B cell (primary cell): ENCODE measurements around the gene GPATCH3. TPM values are rescaled to one million over a fixed set of nuclear protein-coding genes. Genes with fewer than 3 reads are reported as not detected.

Source experiments
- ATAC-seq: fragments of 200-7000 bp; cut with Tn5 transposase; one replicate; pipeline ENCODE4 v1.10.0; 2021; ENCODE audit warnings: low read depth, mild to moderate bottlenecking, moderate number of reproducible peaks, moderate library complexity
- CTCF ChIA-PET: fragments of 350-600 bp; sonication (Branson Sonifier 250); formaldehyde crosslinking; loops from one replicate; lab custom pipeline; 2021; ENCODE audit warnings: antibody characterized with exemption, inconsistent platforms; lab: Charles Lee
- POLR2A ChIA-PET: fragments of 350-600 bp; sonication (Branson Sonifier 250); formaldehyde crosslinking; loops from one replicate; lab custom pipeline; 2021; ENCODE audit warnings: antibody characterized with exemption; lab: Charles Lee
- DNase-seq: peaks from one replicate; pipeline ENCODE4 v3.0.0; 2013
- H2AFZ ChIP-seq: 2 replicates; pipeline ENCODE4 v1.6.1; 2012; ENCODE audit warnings: mild to moderate bottlenecking, low read depth, low read length; ENCODE audit not compliant: insufficient read depth, poor library complexity, severe bottlenecking
- H3K27ac ChIP-seq, 2 donors: 1 replicate in 1 of 2; 2 replicates in 1 of 2; pipeline ENCODE4 v1.5.1; 2012 to 2013; ENCODE audit warnings: low read length in 2 of 2, mild to moderate bottlenecking in 2 of 2, moderate library complexity in 1 of 2
- H3K27me3 ChIP-seq, 4 experiments: fragments of 200-600 bp in 1 of 4; sonication (generic) in 1 of 4; replicated peaks in 1 of 4; 1 replicate in 2 of 4; 2 replicates in 2 of 4; pipeline versions ENCODE4 v1.6.1 to v1.7.0; 2013 to 2016; ENCODE audit warnings: low read length in 3 of 4, mild to moderate bottlenecking in 2 of 4, mixed read lengths in 1 of 4, moderate library complexity in 1 of 4; ENCODE audit not compliant: insufficient read depth in 4 of 4, control insufficient read depth in 3 of 4; ENCODE audit errors: control extremely low read depth in 1 of 4
- H3K36me3 ChIP-seq, 2 experiments: replicated peaks in 1 of 2; 1 replicate in 1 of 2; 2 replicates in 1 of 2; pipeline versions ENCODE4 v1.6.1 to v1.7.1; 2013; ENCODE audit warnings: low read length in 1 of 2; ENCODE audit not compliant: insufficient read depth in 2 of 2, control insufficient read depth in 1 of 2; ENCODE audit errors: control extremely low read depth in 1 of 2, extremely low read depth in 1 of 2
- H3K4me1 ChIP-seq, 2 donors: fragments of 200-600 bp in 1 of 2; sonication (generic) in 1 of 2; 1 replicate in 1 of 2; 2 replicates in 1 of 2; pipeline versions ENCODE4 v1.5.1 to v1.6.1; 2013 to 2017; ENCODE audit warnings: low read length in 2 of 2; ENCODE audit not compliant: control insufficient read depth in 2 of 2, insufficient read depth in 2 of 2
- H3K4me2 ChIP-seq: replicated peaks from 2 replicates; pipeline ENCODE3; 2012; ENCODE audit warnings: mild to moderate bottlenecking, low read depth, low read length; ENCODE audit not compliant: poor library complexity, severe bottlenecking
- H3K4me3 ChIP-seq, 5 experiments: fragments of 200-600 bp in 1 of 5; sonication (generic) in 1 of 5; 1 replicate in 3 of 5; 2 replicates in 2 of 5; pipeline versions ENCODE4 v1.5.1 to v1.7.0; 2011 to 2016; ENCODE audit warnings: low read length in 4 of 5, mild to moderate bottlenecking in 4 of 5, low read depth in 2 of 5, control low read depth in 1 of 5, moderate library complexity in 1 of 5; ENCODE audit not compliant: insufficient read depth in 1 of 5; ENCODE audit errors: control extremely low read depth in 1 of 5, extremely low read depth in 1 of 5
- H3K79me2 ChIP-seq: fragments of 200-600 bp; sonication (generic); one replicate; pipeline ENCODE4 v1.6.0; 2016; ENCODE audit warnings: low read length; ENCODE audit not compliant: control insufficient read depth, insufficient read depth
- H3K9ac ChIP-seq: fragments of 200-600 bp; sonication (generic); 2 replicates; pipeline ENCODE4 v1.6.1; 2017; ENCODE audit warnings: mild to moderate bottlenecking, low read length, moderate library complexity
- H3K9me3 ChIP-seq, 3 donors: one replicate each; pipeline versions ENCODE4 v1.6.1 to v1.7.1; 2013; ENCODE audit warnings: low read length in 2 of 3; ENCODE audit not compliant: control insufficient read depth in 2 of 3, insufficient read depth in 1 of 3; ENCODE audit errors: control extremely low read depth in 1 of 3
- H4K20me1 ChIP-seq: 2 replicates; pipeline ENCODE4 v1.6.0; 2012; ENCODE audit warnings: mild to moderate bottlenecking, low read length; ENCODE audit not compliant: insufficient read depth, control insufficient read depth, poor library complexity, severe bottlenecking
- H3K27ac Mint-ChIP-seq: one replicate; pipeline ENCODE4 v1.8.0; 2021; ENCODE audit warnings: mixed read lengths
- H3K27me3 Mint-ChIP-seq: one replicate; pipeline ENCODE4 v1.8.0; 2021; ENCODE audit warnings: mixed read lengths
- H3K4me1 Mint-ChIP-seq: one replicate; pipeline ENCODE4 v1.8.0; 2021; ENCODE audit warnings: mixed read lengths
- H3K4me3 Mint-ChIP-seq: one replicate; pipeline ENCODE4 v1.8.0; 2021; ENCODE audit warnings: mixed read lengths
- H3K9me3 Mint-ChIP-seq: one replicate; pipeline ENCODE4 v1.8.0; 2022; ENCODE audit warnings: mixed read lengths; ENCODE audit not compliant: insufficient read depth
- EZH2 ChIP-seq: IDR thresholded peaks from 2 replicates; pipeline ENCODE4 v1.6.1; 2012; ENCODE audit warnings: borderline replicate concordance, low read depth, mild to moderate bottlenecking, moderate library complexity, low read length; ENCODE audit not compliant: insufficient read depth, poor library complexity, severe bottlenecking
- WGBS: methylation state at CpG from one replicate; pipeline ENCODE4 v1.1.5; 2013; ENCODE audit warnings: missing lambda C conversion rate; ENCODE audit not compliant: insufficient coverage; 5-methylcytosine and 5-hydroxymethylcytosine counted together
- intact Hi-C: fragments of 100-400 bp; cut with micrococcal nuclease; formaldehyde crosslinking; loops from one replicate; pipeline ENCODE4 v1.10.0; 2022
- polyA plus RNA-seq: library from polyadenylated mRNA; depleted of rRNA; stranded (reverse); fragments of >200 nt; gene quantifications from 2 replicates; pipeline ENCODE4 v1.2.3, GENCODE V29; 2012
- total RNA-seq, 2 donors: library from RNA; stranded (reverse); fragments of 120-200 nt in 1 of 2; gene quantifications; 1 replicate in 1 of 2; 2 replicates in 1 of 2; pipeline versions ENCODE4 v1.2.3 to v1.2.4, GENCODE V29; 2013 to 2022
- TF ChIP-seq, protein P1 (sequence below): fragments of 200-600 bp; IDR thresholded peaks from one replicate; pipeline ENCODE4 v1.8.0; 2022; ENCODE audit warnings: antibody characterized with exemption, mild to moderate bottlenecking

Gene GPATCH3
- total and polyA plus RNA-seq, 2 donors (not counting 1 experiment from before 2014, with no cell fraction given): 9.2 to 21.9 TPM

DNA sequence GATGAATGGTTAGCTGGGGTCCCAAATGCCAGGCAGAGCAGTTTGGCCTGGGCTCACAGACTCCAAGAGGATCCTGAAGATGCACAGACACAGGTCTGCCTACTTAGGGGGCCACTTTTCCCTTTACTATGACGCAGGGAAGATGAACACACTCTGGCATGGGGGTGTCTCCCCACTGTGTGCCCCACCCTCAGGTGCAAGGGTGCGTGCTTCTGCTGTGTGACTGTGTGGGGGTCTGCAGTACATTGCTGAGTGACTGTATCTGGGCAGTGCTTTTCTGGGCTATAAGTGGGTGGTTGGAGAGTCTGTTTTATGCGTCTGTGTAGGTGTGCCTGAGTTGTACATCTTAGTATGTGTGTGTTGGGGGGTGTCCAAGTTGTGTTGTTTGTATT lies 9.7 kb upstream of the GPATCH3 start:
- no peak overlapping the region for H3K4me3 Mint-ChIP-seq
- ChIA-PET CTCF (interaction anchor here (1.3 kb wide), 1 partner anchor 647 kb away, joined by 3 read pairs; no protein-coding TSS in a partner anchor), POLR2A (no interaction called here)
- H3K9me3 Mint-ChIP-seq: no peaks in the 10 kb centered on the region
- no peak overlapping the region for H3K4me3 ChIP-seq
- no peaks in the 10 kb centered on the region for H3K79me2 ChIP-seq
- H3K4me2 ChIP-seq: no peak overlapping the region
- H3K27ac ChIP-seq: no peak overlapping the region
- H4K20me1 ChIP-seq: no peaks in the 10 kb centered on the region
- H3K4me1 Mint-ChIP-seq: no peaks in the 10 kb centered on the region
- no peak overlapping the region for H2AFZ ChIP-seq
- no peaks in the 10 kb centered on the region for H3K9me3 ChIP-seq
- no peak for ATAC-seq
- H3K27me3 Mint-ChIP-seq: peaks cover 8% of the 10 kb centered on the region
- no peaks in the 10 kb centered on the region for H3K4me1 ChIP-seq
- no peak overlapping the region for H3K27ac Mint-ChIP-seq
- no peak overlapping the region for H3K9ac ChIP-seq
- TF ChIP-seq EZH2: no peak
- intact Hi-C loops: loop anchor here (10.0 kb wide), 1 partner anchor 435 kb away; the partner anchor contains the start of gene HMGN2
- no peaks in the 10 kb centered on the region for H3K36me3 ChIP-seq
- no peaks in the 10 kb centered on the region for H3K27me3 ChIP-seq
- no peak for DNase-seq
- 91% methylated on average over 3 of the region's 3 CpGs for WGBS

DNA sequence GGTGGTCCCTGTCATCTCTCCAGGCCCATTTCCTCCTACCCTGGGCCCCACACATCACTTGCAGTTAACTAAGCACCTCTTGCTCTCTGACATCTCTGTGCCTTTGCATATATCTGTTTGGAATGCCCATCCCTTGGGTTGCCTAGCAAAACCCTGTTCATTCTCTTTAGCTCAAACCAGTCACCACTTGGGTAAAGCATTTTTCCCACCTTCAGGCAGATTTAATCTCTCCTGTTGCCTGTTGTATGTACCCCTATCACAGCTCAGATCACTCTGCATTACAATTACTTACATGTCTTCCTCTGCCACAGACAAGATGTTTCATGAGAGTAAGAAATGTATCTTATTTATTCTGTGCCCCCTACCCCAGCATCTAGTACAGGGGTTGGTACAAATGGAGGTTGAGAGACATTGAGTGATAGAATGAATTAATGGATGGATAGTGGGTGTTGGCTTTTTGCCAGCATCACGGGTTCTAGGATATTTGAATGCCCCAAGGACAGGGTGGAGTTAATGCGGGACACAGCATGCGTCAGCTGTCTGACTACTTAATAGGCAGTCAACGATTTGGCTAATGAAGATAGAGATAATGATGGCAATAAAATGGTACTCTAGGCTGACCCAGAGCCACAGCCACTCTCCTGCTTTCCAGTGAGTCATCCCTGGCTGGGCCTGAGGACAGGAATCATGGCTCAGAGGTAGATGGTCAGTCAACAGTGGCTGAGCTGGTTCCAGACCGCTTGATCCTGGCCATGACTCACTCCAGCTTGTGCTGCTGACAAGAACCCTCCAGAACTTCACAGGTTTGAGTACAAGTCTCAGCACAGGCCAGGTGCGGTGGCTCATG lies 7.0 kb upstream of the GPATCH3 start:
- Mint-ChIP-seq H3K9me3 (no peaks in the 10 kb centered on the region), H3K27me3 (peaks cover 8% of the 10 kb centered on the region), H3K4me1 (peaks cover 2% of the 10 kb centered on the region), H3K27ac (no peak overlapping the region), H3K4me3 (no peak overlapping the region)
- DNase-seq (no peak), ATAC-seq (no peak)
- 74% methylated on average over 6 of the region's 6 CpGs for WGBS
- no peaks in the 10 kb centered on the region for H3K9me3 ChIP-seq
- intact Hi-C loops: loop anchor here (10.0 kb wide), 1 partner anchor 432 kb away; the partner anchor contains the start of gene HMGN2
- peaks cover 1% of the 10 kb centered on the region for H3K79me2 ChIP-seq
- no peak overlapping the region for H3K4me3 ChIP-seq
- H3K4me1 ChIP-seq: no peaks in the 10 kb centered on the region
- ChIA-PET POLR2A (no interaction called here), CTCF (interaction anchor here (0.6 to 0.7 kb wide), 2 partner anchors 97 to 101 kb away, joined by 4 read pairs; no protein-coding TSS in a partner anchor)
- H3K9ac ChIP-seq: no peak overlapping the region
- H3K4me2 ChIP-seq: no peak overlapping the region
- H2AFZ ChIP-seq: no peak overlapping the region
- no peaks in the 10 kb centered on the region for H3K27me3 ChIP-seq
- H3K27ac ChIP-seq: no peak overlapping the region
- no peaks in the 10 kb centered on the region for H3K36me3 ChIP-seq
- TF ChIP-seq, protein P1, sequence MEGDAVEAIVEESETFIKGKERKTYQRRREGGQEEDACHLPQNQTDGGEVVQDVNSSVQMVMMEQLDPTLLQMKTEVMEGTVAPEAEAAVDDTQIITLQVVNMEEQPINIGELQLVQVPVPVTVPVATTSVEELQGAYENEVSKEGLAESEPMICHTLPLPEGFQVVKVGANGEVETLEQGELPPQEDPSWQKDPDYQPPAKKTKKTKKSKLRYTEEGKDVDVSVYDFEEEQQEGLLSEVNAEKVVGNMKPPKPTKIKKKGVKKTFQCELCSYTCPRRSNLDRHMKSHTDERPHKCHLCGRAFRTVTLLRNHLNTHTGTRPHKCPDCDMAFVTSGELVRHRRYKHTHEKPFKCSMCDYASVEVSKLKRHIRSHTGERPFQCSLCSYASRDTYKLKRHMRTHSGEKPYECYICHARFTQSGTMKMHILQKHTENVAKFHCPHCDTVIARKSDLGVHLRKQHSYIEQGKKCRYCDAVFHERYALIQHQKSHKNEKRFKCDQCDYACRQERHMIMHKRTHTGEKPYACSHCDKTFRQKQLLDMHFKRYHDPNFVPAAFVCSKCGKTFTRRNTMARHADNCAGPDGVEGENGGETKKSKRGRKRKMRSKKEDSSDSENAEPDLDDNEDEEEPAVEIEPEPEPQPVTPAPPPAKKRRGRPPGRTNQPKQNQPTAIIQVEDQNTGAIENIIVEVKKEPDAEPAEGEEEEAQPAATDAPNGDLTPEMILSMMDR: no peak
- TF ChIP-seq EZH2: no peak
- H4K20me1 ChIP-seq: no peaks in the 10 kb centered on the region
